Measurements from ENCODE around the gene PLCB1. TPM values are rescaled to one million over a fixed set of nuclear protein-coding genes. Genes with fewer than 3 reads are reported as not detected.

Gene PLCB1
- total RNA-seq, 1 donor from 2014 or later: 10.7 TPM

GRCh38 chr20:8809107-8809953 lies 677.3 kb downstream of the PLCB1 start:
- H3K4me1 Mint-ChIP-seq (ENCODE audit: low read depth, unreplicated experiment): peaks cover 2% of the 10 kb centered on the region
- no peak overlapping the region for H3K9ac ChIP-seq (ENCODE audit: low read length)
- no peak overlapping the region for H2AFZ ChIP-seq (ENCODE audit: low read depth, low read length)
- no peaks in the 10 kb centered on the region for H4K20me1 ChIP-seq (ENCODE audit: insufficient read depth, low read length)
- no peaks in the 10 kb centered on the region for H3K27me3 Mint-ChIP-seq (ENCODE audit: low read depth, unreplicated experiment)
- no peak overlapping the region for H3K4me3 Mint-ChIP-seq (ENCODE audit: unreplicated experiment)
- H3K36me3 Mint-ChIP-seq (ENCODE audit: low read depth, unreplicated experiment): no peaks in the 10 kb centered on the region
- no peak overlapping the region for H3K27ac ChIP-seq (ENCODE audit: low read depth, low read length)
- H3K9me3 ChIP-seq (ENCODE audit: insufficient read depth, low read depth, low read length): no peaks in the 10 kb centered on the region
- H3K4me2 ChIP-seq (ENCODE audit: low read length): no peak overlapping the region
- no peak for DNase-seq (ENCODE audit: low read depth)
- H3K27me3 ChIP-seq (ENCODE audit: insufficient read depth, low read length): no peaks in the 10 kb centered on the region
- no peak overlapping the region for H3K27ac Mint-ChIP-seq (ENCODE audit: unreplicated experiment)
- H3K36me3 ChIP-seq (ENCODE audit: insufficient read depth, low read length): no peaks in the 10 kb centered on the region
- H3K9me3 Mint-ChIP-seq (ENCODE audit: unreplicated experiment): peaks cover 2% of the 10 kb centered on the region
- H3K4me3 ChIP-seq (ENCODE audit: insufficient read depth, low read depth, low read length): no peak overlapping the region
- no peak for FAIRE-seq
- no peak for TF ChIP-seq EZH2 (IDR thresholded peaks at IDR 0.05; ENCODE audit: insufficient read depth, low read length)
- TF ChIP-seq, protein P1, sequence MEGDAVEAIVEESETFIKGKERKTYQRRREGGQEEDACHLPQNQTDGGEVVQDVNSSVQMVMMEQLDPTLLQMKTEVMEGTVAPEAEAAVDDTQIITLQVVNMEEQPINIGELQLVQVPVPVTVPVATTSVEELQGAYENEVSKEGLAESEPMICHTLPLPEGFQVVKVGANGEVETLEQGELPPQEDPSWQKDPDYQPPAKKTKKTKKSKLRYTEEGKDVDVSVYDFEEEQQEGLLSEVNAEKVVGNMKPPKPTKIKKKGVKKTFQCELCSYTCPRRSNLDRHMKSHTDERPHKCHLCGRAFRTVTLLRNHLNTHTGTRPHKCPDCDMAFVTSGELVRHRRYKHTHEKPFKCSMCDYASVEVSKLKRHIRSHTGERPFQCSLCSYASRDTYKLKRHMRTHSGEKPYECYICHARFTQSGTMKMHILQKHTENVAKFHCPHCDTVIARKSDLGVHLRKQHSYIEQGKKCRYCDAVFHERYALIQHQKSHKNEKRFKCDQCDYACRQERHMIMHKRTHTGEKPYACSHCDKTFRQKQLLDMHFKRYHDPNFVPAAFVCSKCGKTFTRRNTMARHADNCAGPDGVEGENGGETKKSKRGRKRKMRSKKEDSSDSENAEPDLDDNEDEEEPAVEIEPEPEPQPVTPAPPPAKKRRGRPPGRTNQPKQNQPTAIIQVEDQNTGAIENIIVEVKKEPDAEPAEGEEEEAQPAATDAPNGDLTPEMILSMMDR (IDR thresholded peaks at IDR 0.05; ENCODE audit: insufficient read depth, low read depth, low read length): no peak
- no peaks in the 10 kb centered on the region for H3K79me2 ChIP-seq (ENCODE audit: insufficient read depth, low read length)
- H3K4me1 ChIP-seq (ENCODE audit: insufficient read depth, low read length): no peaks in the 10 kb centered on the region

GRCh38 chr20:8811801-8812594 lies 679.9 kb downstream of the PLCB1 start:
- Mint-ChIP-seq H3K9me3 (ENCODE audit: unreplicated experiment) (peaks cover 2% of the 10 kb centered on the region), H3K4me3 (ENCODE audit: unreplicated experiment) (no peak overlapping the region), H3K4me1 (ENCODE audit: low read depth, unreplicated experiment) (peaks cover 2% of the 10 kb centered on the region), H3K27me3 (ENCODE audit: low read depth, unreplicated experiment) (no peaks in the 10 kb centered on the region), H3K27ac (ENCODE audit: unreplicated experiment) (no peak overlapping the region), H3K36me3 (ENCODE audit: low read depth, unreplicated experiment) (no peaks in the 10 kb centered on the region)
- TF ChIP-seq, protein P1 (IDR thresholded peaks at IDR 0.05; ENCODE audit: insufficient read depth, low read depth, low read length): no peak
- no peak for TF ChIP-seq EZH2 (IDR thresholded peaks at IDR 0.05; ENCODE audit: insufficient read depth, low read length)
- Histone ChIP-seq H3K36me3 (ENCODE audit: insufficient read depth, low read length) (no peaks in the 10 kb centered on the region), H4K20me1 (ENCODE audit: insufficient read depth, low read length) (no peaks in the 10 kb centered on the region), H3K9ac (ENCODE audit: low read length) (no peak overlapping the region), H3K9me3 (ENCODE audit: insufficient read depth, low read depth, low read length) (no peaks in the 10 kb centered on the region), H3K27me3 (ENCODE audit: insufficient read depth, low read length) (no peaks in the 10 kb centered on the region), H3K27ac (ENCODE audit: low read depth, low read length) (no peak overlapping the region), H3K4me2 (ENCODE audit: low read length) (no peak overlapping the region), H2AFZ (ENCODE audit: low read depth, low read length) (no peak overlapping the region), H3K4me1 (ENCODE audit: insufficient read depth, low read length) (no peaks in the 10 kb centered on the region), H3K4me3 (ENCODE audit: insufficient read depth, low read depth, low read length) (no peak overlapping the region), H3K79me2 (ENCODE audit: insufficient read depth, low read length) (no peaks in the 10 kb centered on the region)
- FAIRE-seq (no peak), DNase-seq (ENCODE audit: low read depth) (no peak)

All from astrocyte (in vitro differentiated cells and primary cell).